ENCODE results near the gene OR51B4.
"Not testable (repeated sequence)": the region's sequence is repeated elsewhere in the genome, so short reads cannot be mapped to it uniquely, and the experiment has no call there.

OR51B4 gene

GRCh38 chr11:5301846-5302245 is at the start of gene OR51B4:
Gene OR51B4, minus strand, starts transcription at chr11:5301946. Its CDS starts 0 bp downstream, at chr11:5301946.
- DNase-seq (ENCODE audit: low read depth) = no peak

- DNase-seq (ENCODE audit: low read depth) = no peak
Measured at GRCh38 chr11:5351208-5351607, 49.5 kb upstream of the OR51B4 start, which contains the start of gene OR51B6. Gene OR51B6, plus strand, starts transcription at chr11:5351508. Its CDS starts 0 bp downstream, at chr11:5351508.

- no peak for DNase-seq (ENCODE audit: low read depth)
Measured at GRCh38 chr11:5349550-5349949, 47.8 kb upstream of the OR51B4 start.

GRCh38 chr11:5348551-5349194 is 46.9 kb upstream of the OR51B4 start:
- no peak for DNase-seq (ENCODE audit: low read depth)

GRCh38 chr11:5345831-5346230 is 44.1 kb upstream of the OR51B4 start:
- no peak for DNase-seq (ENCODE audit: low read depth)

GRCh38 chr11:5343474-5344335 is 42.0 kb upstream of the OR51B4 start, which contains the start of gene OR51B5:
Gene OR51B5, minus strand, starts transcription at chr11:5343524. Its CDS starts 0 bp downstream, at chr11:5343524.
- no peak for DNase-seq (ENCODE audit: low read depth)

GRCh38 chr11:5339771-5340322 is 38.1 kb upstream of the OR51B4 start:
- no peak for DNase-seq (ENCODE audit: low read depth)

GRCh38 chr11:5337253-5337652 is 35.5 kb upstream of the OR51B4 start:
- not testable (repeated sequence) for DNase-seq (ENCODE audit: low read depth)

GRCh38 chr11:5336331-5336730 is 34.6 kb upstream of the OR51B4 start:
- no peak for DNase-seq (ENCODE audit: low read depth)

- DNase-seq (ENCODE audit: low read depth) = no peak
Measured at GRCh38 chr11:5335170-5335569, 33.4 kb upstream of the OR51B4 start.

GRCh38 chr11:5324197-5324596 is 22.5 kb upstream of the OR51B4 start, which contains the start of gene OR51B2:
Gene OR51B2, minus strand, starts transcription at chr11:5324297. Its CDS starts 0 bp downstream, at chr11:5324297.
- DNase-seq (ENCODE audit: low read depth) = no peak

- no peak for DNase-seq (ENCODE audit: low read depth)
Measured at GRCh38 chr11:5317292-5317691, 15.5 kb upstream of the OR51B4 start.

- DNase-seq (ENCODE audit: low read depth) = not testable (repeated sequence)
Measured at GRCh38 chr11:5313326-5314023, 11.7 kb upstream of the OR51B4 start.

GRCh38 chr11:5310423-5310822 is 8.7 kb upstream of the OR51B4 start:
- no peak for DNase-seq (ENCODE audit: low read depth)

GRCh38 chr11:5307256-5308019 is 5.7 kb upstream of the OR51B4 start:
- DNase-seq (ENCODE audit: low read depth) = no peak

GRCh38 chr11:5304046-5304445 is 2.3 kb upstream of the OR51B4 start:
- no peak for DNase-seq (ENCODE audit: low read depth)

- no peak for DNase-seq (ENCODE audit: low read depth)
Measured at GRCh38 chr11:5303626-5304025, 1.9 kb upstream of the OR51B4 start.

GRCh38 chr11:5300251-5300650 is 1.5 kb downstream of the OR51B4 start:
- no peak for DNase-seq (ENCODE audit: low read depth)

- no peak for DNase-seq (ENCODE audit: low read depth)
Measured at GRCh38 chr11:5298451-5298850, 3.3 kb downstream of the OR51B4 start.

GRCh38 chr11:5297721-5298323 is 3.9 kb downstream of the OR51B4 start:
- DNase-seq (ENCODE audit: low read depth) = no peak
